SHP77 (cell line): Measurements from ENCODE around the gene PREX1.
A peak's percentile ranks its signal among the peaks of the same experiment; 100 is the strongest.
"Not testable (repeated sequence)": the region's sequence is repeated elsewhere in the genome, so short reads cannot be mapped to it uniquely, and the experiment has no call there.

Experiments
- DNase-seq, 2 experiments: peaks; one replicate each; lab custom pipeline; 2025; lab: John Stamatoyannopoulos, UW

The PREX1 gene

GRCh38 chr20:48847498-48848205 lies 19.9 kb upstream of the PREX1 start:
- no peak for DNase-seq

GRCh38 chr20:48846516-48847492 lies 19.0 kb upstream of the PREX1 start:
- DNase-seq = peak in 1 of 2 experiments; percentile 2

GRCh38 chr20:48845721-48846306 lies 18.0 kb upstream of the PREX1 start:
- DNase-seq = no peak

- DNase-seq = no peak
Measured at GRCh38 chr20:48844996-48845395, 17.2 kb upstream of the PREX1 start.

- not testable (repeated sequence) for DNase-seq
Measured at GRCh38 chr20:48843896-48844295, 16.1 kb upstream of the PREX1 start.

- no peak for DNase-seq
Measured at GRCh38 chr20:48843057-48843806, 15.4 kb upstream of the PREX1 start.

- no peak for DNase-seq
Measured at GRCh38 chr20:48841875-48842529, 14.2 kb upstream of the PREX1 start.

GRCh38 chr20:48841196-48841874 lies 13.5 kb upstream of the PREX1 start:
- no peak for DNase-seq

- no peak for DNase-seq
Measured at GRCh38 chr20:48839154-48839917, 11.5 kb upstream of the PREX1 start.

- no peak for DNase-seq
Measured at GRCh38 chr20:48837014-48837413, 9.2 kb upstream of the PREX1 start.

- no peak for DNase-seq
Measured at GRCh38 chr20:48835390-48835789, 7.6 kb upstream of the PREX1 start.

- no peak for DNase-seq
Measured at GRCh38 chr20:48834278-48834677, 6.5 kb upstream of the PREX1 start.

- no peak for DNase-seq
Measured at GRCh38 chr20:48832405-48832730, 4.6 kb upstream of the PREX1 start.

GRCh38 chr20:48831718-48832404 lies 4.1 kb upstream of the PREX1 start:
- no peak for DNase-seq

- DNase-seq = no peak
Measured at GRCh38 chr20:48830826-48831318, 3.1 kb upstream of the PREX1 start.

GRCh38 chr20:48829940-48830339 lies 2.1 kb upstream of the PREX1 start:
- DNase-seq = no peak

GRCh38 chr20:48828734-48829460 lies 1.1 kb upstream of the PREX1 start:
- DNase-seq = no peak

GRCh38 chr20:48826883-48827771 lies 672 bp downstream of the PREX1 start:
- DNase-seq = no peak
